Breast epithelium (tissue), 4 donors: ENCODE data around the gene TMEM182. TPM values are rescaled to one million over a fixed set of nuclear protein-coding genes. Genes with fewer than 3 reads are reported as not detected.

Source experiments
- DNase-seq, 2 donors: peaks; one replicate each; pipeline ENCODE4 v3.0.0-alpha.2; 2019; ENCODE audit warnings: low spot score in 2 of 2
- H3K27ac ChIP-seq, 2 donors: fragments of 200-600 bp; sonication (generic) in 1 of 2; one replicate each; pipeline ENCODE4 v1.5.1; 2016 to 2019; ENCODE audit warnings: mild to moderate bottlenecking in 1 of 2
- H3K27me3 ChIP-seq, 2 donors: fragments of 200-600 bp; sonication (generic) in 1 of 2; one replicate each; pipeline versions ENCODE4 v1.5.1 to v1.6.0; 2017 to 2019; ENCODE audit warnings: control low read depth in 1 of 2, mild to moderate bottlenecking in 1 of 2
- H3K36me3 ChIP-seq: fragments of 200-600 bp; one replicate; pipeline ENCODE4 v1.5.1; 2019
- H3K4me1 ChIP-seq, 2 donors: fragments of 200-600 bp; sonication (generic); one replicate each; pipeline ENCODE4 v1.5.1; 2016 to 2019; ENCODE audit warnings: control low read depth in 1 of 2
- H3K4me3 ChIP-seq, 3 donors: fragments of 200-600 bp; sonication (generic); 1 replicate in 2 of 3; 2 replicates in 1 of 3; pipeline ENCODE4 v1.5.1; 2016 to 2019; ENCODE audit warnings: mild to moderate bottlenecking in 3 of 3, moderate library complexity in 2 of 3
- H3K9me3 ChIP-seq, 2 donors: fragments of 200-600 bp; sonication (generic) in 1 of 2; one replicate each; pipeline ENCODE4 v1.5.1; 2016 to 2019; ENCODE audit warnings: control low read depth in 1 of 2
- CTCF ChIP-seq, 3 donors: fragments of 450-650 bp; IDR thresholded peaks; one replicate each; pipeline ENCODE4 v1.5.1; 2016 to 2017; ENCODE audit warnings: antibody characterized with exemption in 3 of 3, mild to moderate bottlenecking in 3 of 3, moderate library complexity in 3 of 3
- POLR2A ChIP-seq: fragments of 450-650 bp; IDR thresholded peaks from one replicate; pipeline ENCODE4 v1.6.1; 2016; ENCODE audit warnings: antibody characterized with exemption, mild to moderate bottlenecking, moderate library complexity
- POLR2AphosphoS5 ChIP-seq, 3 donors: sonication (generic); formaldehyde crosslinking; IDR thresholded peaks; one replicate each; pipeline ENCODE4 v1.6.1; 2017; ENCODE audit warnings: antibody characterized with exemption in 3 of 3
- intact Hi-C: fragments of 100-400 bp; cut with DNase I; formaldehyde crosslinking; loops from one replicate; pipeline ENCODE4 v1.15.1; 2023; ENCODE audit warnings: low total_unique reads
- total RNA-seq, 3 donors: library from RNA; depleted of rRNA; stranded (reverse); fragments of >200 nt; gene quantifications; one replicate each; pipeline ENCODE4 v1.1.0, GENCODE V29; 2016

The TMEM182 gene
- total RNA-seq, 3 donors from 2014 or later, result 2.2 to 5.3 (median 3.3) TPM

- H3K4me3 ChIP-seq, result no peak overlapping the region
- no peaks in the 10 kb centered on the region for H3K4me1 ChIP-seq
- TF ChIP-seq POLR2AphosphoS5 (IDR thresholded peaks at IDR 0.05) (no peak), CTCF (IDR thresholded peaks at IDR 0.05) (no peak), POLR2A (no peak)
- H3K9me3 ChIP-seq, result peaks cover 16 to 30% of the 10 kb centered on the region in 2 donors
- intact Hi-C loops, result no loop called here
- no peaks in the 10 kb centered on the region for H3K36me3 ChIP-seq
- no peak for DNase-seq
- H3K27me3 ChIP-seq, result no peaks in the 10 kb centered on the region
- H3K27ac ChIP-seq, result no peak overlapping the region
Observed at GRCh38 chr2:102797486-102797885, 35.7 kb downstream of the TMEM182 start.

GRCh38 chr2:102798181-102798580 is 36.4 kb downstream of the TMEM182 start:
- intact Hi-C loops, result no loop called here
- Histone ChIP-seq H3K4me3 (no peak overlapping the region), H3K9me3 (peaks cover 16 to 36% of the 10 kb centered on the region in 2 donors), H3K27me3 (no peaks in the 10 kb centered on the region), H3K36me3 (no peaks in the 10 kb centered on the region), H3K4me1 (no peaks in the 10 kb centered on the region), H3K27ac (no peak overlapping the region)
- TF ChIP-seq CTCF (IDR thresholded peaks at IDR 0.05), result no peak
- TF ChIP-seq POLR2A, result no peak
- DNase-seq, result no peak

- Histone ChIP-seq H3K27me3 (no peaks in the 10 kb centered on the region), H3K36me3 (no peaks in the 10 kb centered on the region), H3K4me1 (no peaks in the 10 kb centered on the region), H3K9me3 (peaks cover 16 to 36% of the 10 kb centered on the region in 2 donors), H3K4me3 (no peak overlapping the region), H3K27ac (no peak overlapping the region)
- TF ChIP-seq POLR2A, result no peak
- TF ChIP-seq POLR2AphosphoS5 (IDR thresholded peaks at IDR 0.05), result no peak
- TF ChIP-seq CTCF (IDR thresholded peaks at IDR 0.05), result no peak
- no peak for DNase-seq
- intact Hi-C loops, result no loop called here
Observed at GRCh38 chr2:102801098-102801718, 39.4 kb downstream of the TMEM182 start.

GRCh38 chr2:102801858-102802699 is 40.2 kb downstream of the TMEM182 start:
- DNase-seq, result no peak
- intact Hi-C loops, result no loop called here
- no peak overlapping the region for H3K27ac ChIP-seq
- peaks cover 16 to 36% of the 10 kb centered on the region in 2 donors for H3K9me3 ChIP-seq
- H3K4me3 ChIP-seq, result no peak overlapping the region
- H3K4me1 ChIP-seq, result no peaks in the 10 kb centered on the region
- no peaks in the 10 kb centered on the region for H3K36me3 ChIP-seq
- TF ChIP-seq CTCF (IDR thresholded peaks at IDR 0.05), result no peak
- TF ChIP-seq POLR2A, result no peak
- no peaks in the 10 kb centered on the region for H3K27me3 ChIP-seq
